Heart left ventricle (tissue), 13 donors: ENCODE results near the gene FRK.

ENCODE experiments used
- POLR2A ChIP-seq, 2 donors: fragments of 450-650 bp; IDR thresholded peaks; one replicate each; pipeline ENCODE4 v1.6.1; 2017; ENCODE audit warnings: antibody characterized with exemption in 2 of 2, mild to moderate bottlenecking in 2 of 2, moderate library complexity in 2 of 2
- TF ChIP-seq, protein P1 (sequence below), 12 donors: fragments of 200-600 bp; sonication (generic) in 4 of 12; IDR thresholded peaks; one replicate each; pipeline versions ENCODE4 v1.5.0 to v1.8.0; 2018 to 2022; ENCODE audit warnings: antibody characterized with exemption in 12 of 12, mild to moderate bottlenecking in 5 of 12
- donor health status: ischemic (EF 13 %, LVEDD 7.1; RV severe dilation, severe dysfunction).
- donor health status: DM: no; HTN: yes; CAD: no.
- donor health status: DM: no; HTN: no; CAD: no.
- donor health status: ischemic (EF 25% LVEDD 6.9; RV normal size, moderate dysfunction).
- donor health status: ischemic (EF 25% LVEDD 5.7; RV mildly dilated, moderate dysfunction).
- donor health status: ischemic (EF 35%, LVEDD 5.7; RV mildly dilated, moderate dysfunction).
- donor health status: nonischemic (EF 11% LVEDD 7.7; RV severe dilation, severe dysfunction).
- donor health status: DM: yes; HTN: yes; CAD: no.
- donor health status: PGD.
- donor health status: ischemic (EF 29% LVEDD 5.4; RV normal size, mild dysfunction).
- donor health status: nonischemic (EF 23%, LVEDD 6.1; RV moderate dilation, normal function).

- TF ChIP-seq, protein P1, sequence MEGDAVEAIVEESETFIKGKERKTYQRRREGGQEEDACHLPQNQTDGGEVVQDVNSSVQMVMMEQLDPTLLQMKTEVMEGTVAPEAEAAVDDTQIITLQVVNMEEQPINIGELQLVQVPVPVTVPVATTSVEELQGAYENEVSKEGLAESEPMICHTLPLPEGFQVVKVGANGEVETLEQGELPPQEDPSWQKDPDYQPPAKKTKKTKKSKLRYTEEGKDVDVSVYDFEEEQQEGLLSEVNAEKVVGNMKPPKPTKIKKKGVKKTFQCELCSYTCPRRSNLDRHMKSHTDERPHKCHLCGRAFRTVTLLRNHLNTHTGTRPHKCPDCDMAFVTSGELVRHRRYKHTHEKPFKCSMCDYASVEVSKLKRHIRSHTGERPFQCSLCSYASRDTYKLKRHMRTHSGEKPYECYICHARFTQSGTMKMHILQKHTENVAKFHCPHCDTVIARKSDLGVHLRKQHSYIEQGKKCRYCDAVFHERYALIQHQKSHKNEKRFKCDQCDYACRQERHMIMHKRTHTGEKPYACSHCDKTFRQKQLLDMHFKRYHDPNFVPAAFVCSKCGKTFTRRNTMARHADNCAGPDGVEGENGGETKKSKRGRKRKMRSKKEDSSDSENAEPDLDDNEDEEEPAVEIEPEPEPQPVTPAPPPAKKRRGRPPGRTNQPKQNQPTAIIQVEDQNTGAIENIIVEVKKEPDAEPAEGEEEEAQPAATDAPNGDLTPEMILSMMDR (IDR thresholded peaks at IDR 0.05) = no peak
- TF ChIP-seq POLR2A (IDR thresholded peaks at IDR 0.05) = no peak
Measured at GRCh38 chr6:116102873-116103272, 42.2 kb upstream of the FRK start.
